ENCODE data around the gene MEGF6. TPM values are rescaled to one million over a fixed set of nuclear protein-coding genes. Genes with fewer than 3 reads are reported as not detected.

Gene MEGF6
- total and polyA plus RNA-seq, 2 donors = 14.5 to 23.5 TPM

- Histone ChIP-seq H3K4me1 (ENCODE audit: insufficient read depth) (no peaks in the 10 kb centered on the region), H3K4me3 (ENCODE audit: low read depth, low read length) (no peak overlapping the region), H3K27ac (ENCODE audit: low read depth) (no peak overlapping the region), H3K36me3 (ENCODE audit: insufficient read depth) (no peaks in the 10 kb centered on the region)
- 94% methylated on average over 33 of the region's 33 CpGs for WGBS
- DNase-seq (ENCODE audit: extremely low spot score) = no peak
Observed at GRCh38 chr1:3508757-3509415, 102.4 kb downstream of the MEGF6 start.

- no peak for DNase-seq (ENCODE audit: extremely low spot score)
- WGBS = 85% methylated on average over 11 of the region's 11 CpGs
- no peaks in the 10 kb centered on the region for H3K36me3 ChIP-seq (ENCODE audit: insufficient read depth)
- no peak overlapping the region for H3K27ac ChIP-seq (ENCODE audit: low read depth)
- no peak overlapping the region for H3K4me3 ChIP-seq (ENCODE audit: low read depth, low read length)
- H3K4me1 ChIP-seq (ENCODE audit: insufficient read depth) = no peaks in the 10 kb centered on the region
Observed at GRCh38 chr1:3507636-3508275, 103.6 kb downstream of the MEGF6 start.

DNA sequence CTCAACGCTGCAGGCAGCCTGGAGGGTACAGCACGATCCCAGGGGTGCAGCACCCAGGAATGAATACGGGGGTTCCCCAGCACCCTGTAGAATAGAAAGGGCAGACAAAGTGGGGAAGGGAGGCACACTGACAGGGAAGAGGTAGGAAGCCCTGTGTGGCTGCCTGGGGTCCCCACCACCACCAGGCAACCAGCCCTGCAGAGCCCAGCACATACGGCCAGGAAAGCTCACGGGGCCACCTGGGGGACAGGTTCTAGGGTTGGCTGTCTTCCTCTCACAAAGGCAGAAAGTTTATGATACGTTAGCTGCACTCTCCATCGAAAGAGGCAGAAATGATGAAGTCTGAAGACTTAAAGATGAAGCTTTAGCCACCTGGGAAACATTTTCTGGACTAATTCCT, 104.4 kb downstream of the MEGF6 start:
- DNase-seq (ENCODE audit: extremely low spot score) = no peak
- Histone ChIP-seq H3K4me1 (ENCODE audit: insufficient read depth) (no peaks in the 10 kb centered on the region), H3K36me3 (ENCODE audit: insufficient read depth) (no peaks in the 10 kb centered on the region), H3K27ac (ENCODE audit: low read depth) (no peak overlapping the region), H3K4me3 (ENCODE audit: low read depth, low read length) (no peak overlapping the region)
- WGBS = 91% methylated on average over 7 of the region's 7 CpGs

GRCh38 chr1:3506041-3506440, 105.3 kb downstream of the MEGF6 start:
- no peak for DNase-seq (ENCODE audit: extremely low spot score)
- 95% methylated on average over 15 of the region's 15 CpGs for WGBS
- Histone ChIP-seq H3K4me1 (ENCODE audit: insufficient read depth) (no peaks in the 10 kb centered on the region), H3K4me3 (ENCODE audit: low read depth, low read length) (no peak overlapping the region), H3K36me3 (ENCODE audit: insufficient read depth) (no peaks in the 10 kb centered on the region), H3K27ac (ENCODE audit: low read depth) (no peak overlapping the region)

DNA sequence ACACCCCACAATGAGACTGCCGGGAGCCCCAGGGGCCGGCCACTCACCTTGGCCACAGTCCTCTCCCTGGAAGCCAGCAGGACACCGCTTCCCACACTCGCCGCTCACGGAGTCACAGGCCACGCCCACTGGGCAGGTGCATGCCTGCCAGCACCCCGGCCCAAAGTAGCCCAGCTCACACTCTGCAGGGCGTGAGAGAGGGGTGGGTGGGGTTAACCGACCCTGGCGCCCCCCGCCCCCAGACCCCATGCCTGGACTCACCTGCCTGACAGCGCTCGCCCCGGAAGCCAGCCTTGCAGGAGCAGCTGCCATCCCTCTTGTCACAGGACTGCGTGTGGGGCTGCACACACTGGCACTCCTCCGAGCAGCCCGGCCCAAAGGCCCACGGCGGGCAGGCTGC, 106.1 kb downstream of the MEGF6 start:
- Histone ChIP-seq H3K4me1 (ENCODE audit: insufficient read depth) (no peaks in the 10 kb centered on the region), H3K4me3 (ENCODE audit: low read depth, low read length) (no peak overlapping the region), H3K36me3 (ENCODE audit: insufficient read depth) (no peaks in the 10 kb centered on the region), H3K27ac (ENCODE audit: low read depth) (no peak overlapping the region)
- no peak for DNase-seq (ENCODE audit: extremely low spot score)
- WGBS = 84% methylated on average over 20 of the region's 20 CpGs

- H3K4me3 ChIP-seq (ENCODE audit: low read depth, low read length) = no peak overlapping the region
Observed at GRCh38 chr1:3504822-3505153, 106.5 kb downstream of the MEGF6 start.

DNA sequence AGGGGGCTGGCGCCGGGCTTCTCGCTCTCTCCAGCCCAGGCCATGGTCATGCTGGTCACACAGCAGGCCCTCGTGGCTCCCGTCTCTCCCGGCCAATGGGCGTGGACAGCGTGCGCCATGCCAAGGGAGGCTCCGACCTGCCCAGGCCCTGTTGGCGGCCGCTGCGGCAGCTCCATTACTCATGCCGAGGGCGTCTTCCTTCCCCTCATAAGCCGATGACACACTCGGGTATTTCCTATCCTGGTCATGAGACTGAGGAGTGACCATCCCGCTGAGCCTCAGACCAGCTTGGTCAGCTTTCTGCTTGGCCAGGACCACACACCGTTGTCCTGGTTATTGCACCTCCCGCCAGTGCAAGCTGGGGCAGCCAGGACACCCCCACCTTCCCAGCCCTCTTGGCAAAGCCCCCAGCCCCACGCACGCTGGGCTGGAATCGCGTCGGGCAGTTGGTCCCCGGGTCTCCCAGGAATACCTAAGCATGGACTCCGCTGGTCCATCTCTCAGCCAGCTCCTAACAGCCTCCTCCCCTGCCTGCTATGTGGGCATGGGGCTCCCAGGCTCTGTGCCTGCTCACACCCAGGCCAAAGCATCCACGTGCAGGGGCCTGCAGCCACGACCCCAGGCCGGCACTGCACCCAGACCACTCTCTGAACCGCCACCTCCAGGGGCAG, 107.0 kb downstream of the MEGF6 start:
- Histone ChIP-seq H3K4me1 (ENCODE audit: insufficient read depth) (no peaks in the 10 kb centered on the region), H3K4me3 (ENCODE audit: low read depth, low read length) (no peak overlapping the region), H3K36me3 (ENCODE audit: insufficient read depth) (no peaks in the 10 kb centered on the region), H3K27ac (ENCODE audit: low read depth) (no peak overlapping the region)
- 78% methylated on average over 31 of the region's 31 CpGs for WGBS
- no peak for DNase-seq (ENCODE audit: extremely low spot score)

More at GRCh38 chr1:3504822-3505153, 106.5 kb downstream of the MEGF6 start:
- 83% methylated on average over 7 of the region's 7 CpGs for WGBS
- no peak for DNase-seq (ENCODE audit: extremely low spot score)
- Histone ChIP-seq H3K27ac (ENCODE audit: low read depth) (no peak overlapping the region), H3K36me3 (ENCODE audit: insufficient read depth) (no peaks in the 10 kb centered on the region), H3K4me1 (ENCODE audit: insufficient read depth) (no peaks in the 10 kb centered on the region)

- 76% methylated on average over 8 of the region's 8 CpGs for WGBS
- Histone ChIP-seq H3K4me1 (ENCODE audit: insufficient read depth) (no peaks in the 10 kb centered on the region), H3K27ac (ENCODE audit: low read depth) (no peak overlapping the region), H3K36me3 (ENCODE audit: insufficient read depth) (no peaks in the 10 kb centered on the region), H3K4me3 (ENCODE audit: low read depth, low read length) (no peak overlapping the region)
- DNase-seq (ENCODE audit: extremely low spot score) = no peak
Observed at GRCh38 chr1:3503525-3503886, 107.8 kb downstream of the MEGF6 start.

DNA sequence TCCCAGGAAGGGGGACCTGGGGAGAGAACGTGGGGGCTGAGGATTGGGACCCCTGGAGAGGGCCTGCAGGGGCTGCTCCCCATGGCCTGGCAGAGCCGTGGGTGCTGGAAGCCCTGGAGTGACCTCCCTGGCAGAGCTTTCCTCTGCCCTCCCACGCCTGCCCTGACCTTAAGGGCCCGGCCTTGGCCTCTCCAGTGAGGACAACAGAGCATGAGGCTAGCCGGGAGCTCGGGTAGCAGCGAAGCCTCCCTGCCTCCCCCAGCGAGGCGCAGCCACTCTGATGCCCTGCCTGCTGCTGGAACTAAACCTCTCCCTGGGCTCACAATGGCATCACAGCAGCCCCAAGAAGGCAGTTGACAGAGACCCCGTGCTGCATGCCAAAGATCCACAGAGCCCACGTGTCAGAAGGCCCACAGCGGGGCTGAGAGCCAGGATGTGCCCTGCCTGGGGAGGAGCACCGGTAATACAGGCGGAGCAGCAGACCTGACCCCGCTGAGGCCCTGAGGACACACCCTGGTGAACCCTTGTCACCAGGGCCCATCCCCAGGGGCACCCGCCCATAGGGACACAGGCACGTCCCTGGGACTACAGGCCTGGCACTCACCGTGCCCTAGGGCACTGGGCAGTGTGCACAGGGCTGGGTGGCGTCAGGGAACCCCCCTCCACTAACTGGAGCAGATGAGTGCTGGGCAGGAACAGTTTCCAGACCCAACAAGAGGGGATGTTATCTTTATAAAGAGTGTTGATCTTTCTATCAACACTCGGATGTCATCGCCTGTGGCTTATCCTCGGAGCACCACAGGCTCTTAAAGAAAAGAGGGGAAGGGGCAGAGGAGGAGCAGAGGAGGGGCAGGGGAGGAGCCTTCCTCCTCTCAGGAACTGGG, 108.4 kb downstream of the MEGF6 start:
- no peak overlapping the region for H3K27ac ChIP-seq (ENCODE audit: low read depth)
- DNase-seq (ENCODE audit: extremely low spot score) = no peak
- H3K4me1 ChIP-seq (ENCODE audit: insufficient read depth) = no peaks in the 10 kb centered on the region
- H3K36me3 ChIP-seq (ENCODE audit: insufficient read depth) = no peaks in the 10 kb centered on the region
- no peak overlapping the region for H3K4me3 ChIP-seq (ENCODE audit: low read depth, low read length)
- WGBS = 83% methylated on average over 22 of the region's 22 CpGs

- DNase-seq (ENCODE audit: extremely low spot score) = peak; percentile 42
- no peak overlapping the region for H3K4me3 ChIP-seq (ENCODE audit: low read depth, low read length)
- no peak overlapping the region for H3K27ac ChIP-seq (ENCODE audit: low read depth)
- 60% methylated on average over 26 of the region's 26 CpGs for WGBS
- H3K36me3 ChIP-seq (ENCODE audit: insufficient read depth) = no peaks in the 10 kb centered on the region
- H3K4me1 ChIP-seq (ENCODE audit: insufficient read depth) = no peaks in the 10 kb centered on the region
Observed at GRCh38 chr1:3501856-3502640, 109.3 kb downstream of the MEGF6 start.

DNA sequence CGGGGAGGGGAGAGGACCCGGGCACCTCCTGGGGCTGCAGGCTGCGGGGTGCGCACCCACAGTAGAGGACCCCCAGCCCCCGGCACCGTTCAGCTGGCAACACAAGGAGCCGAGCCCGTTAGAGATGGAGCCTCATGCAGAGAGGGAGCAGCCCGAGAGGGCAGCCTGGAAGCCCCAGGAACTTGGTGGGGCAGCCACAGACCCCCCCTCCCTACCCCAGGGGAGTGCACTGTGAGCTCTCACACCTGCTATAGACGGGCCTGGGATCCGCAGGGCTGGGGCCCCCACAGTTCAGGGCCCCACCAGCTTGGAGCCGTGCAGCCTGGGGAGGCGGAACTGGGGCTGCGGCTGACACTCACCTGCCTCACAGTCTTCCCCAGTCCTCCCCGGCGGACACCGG, 109.9 kb downstream of the MEGF6 start:
- Histone ChIP-seq H3K4me3 (ENCODE audit: low read depth, low read length) (no peak overlapping the region), H3K36me3 (ENCODE audit: insufficient read depth) (no peaks in the 10 kb centered on the region), H3K4me1 (ENCODE audit: insufficient read depth) (no peaks in the 10 kb centered on the region), H3K27ac (ENCODE audit: low read depth) (no peak overlapping the region)
- DNase-seq (ENCODE audit: extremely low spot score) = no peak
- 77% methylated on average over 17 of the region's 17 CpGs for WGBS

DNA sequence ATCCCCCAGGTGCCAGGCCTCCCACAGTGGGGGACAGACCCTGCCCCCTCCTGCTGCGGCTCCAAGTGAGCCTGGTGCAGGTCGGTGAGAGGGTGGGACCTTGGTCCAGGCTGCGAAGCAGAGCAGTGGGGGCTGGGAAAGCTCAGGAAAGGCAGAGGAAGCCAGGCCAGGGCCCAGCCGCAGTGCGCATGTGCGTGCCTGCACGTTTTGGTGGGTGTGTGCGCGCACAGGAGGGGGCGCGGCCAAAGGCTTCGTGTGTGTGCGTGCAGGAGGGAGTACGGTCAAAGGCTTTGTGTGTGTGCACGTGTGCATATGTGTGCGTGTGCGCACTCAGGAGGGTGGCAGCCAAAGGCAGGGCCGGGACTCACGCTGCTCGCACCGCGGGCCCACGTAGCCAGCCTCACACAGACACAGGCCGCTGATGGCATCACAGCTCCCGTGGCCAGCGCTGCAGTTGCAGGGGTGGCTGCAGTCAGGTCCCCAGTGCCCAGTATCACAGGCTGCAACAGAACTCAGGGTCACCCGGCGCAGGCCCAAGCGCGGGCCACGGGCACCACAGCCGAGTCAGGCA, 111.0 kb downstream of the MEGF6 start:
- DNase-seq (ENCODE audit: extremely low spot score) = no peak
- H3K4me3 ChIP-seq (ENCODE audit: low read depth, low read length) = no peak overlapping the region
- 90% methylated on average over 32 of the region's 32 CpGs for WGBS
- no peaks in the 10 kb centered on the region for H3K36me3 ChIP-seq (ENCODE audit: insufficient read depth)
- no peak overlapping the region for H3K27ac ChIP-seq (ENCODE audit: low read depth)
- H3K4me1 ChIP-seq (ENCODE audit: insufficient read depth) = no peaks in the 10 kb centered on the region

- no peak overlapping the region for H3K27ac ChIP-seq (ENCODE audit: low read depth)
- no peak for DNase-seq (ENCODE audit: extremely low spot score)
- 96% methylated on average over 22 of the region's 22 CpGs for WGBS
- no peak overlapping the region for H3K4me3 ChIP-seq (ENCODE audit: low read depth, low read length)
- no peaks in the 10 kb centered on the region for H3K4me1 ChIP-seq (ENCODE audit: insufficient read depth)
- H3K36me3 ChIP-seq (ENCODE audit: insufficient read depth) = no peaks in the 10 kb centered on the region
Observed at GRCh38 chr1:3499611-3500010, 111.7 kb downstream of the MEGF6 start.
